Tibial nerve (tissue), 4 donors: ENCODE measurements around the gene SPECC1. TPM values are rescaled to one million over a fixed set of nuclear protein-coding genes. Genes with fewer than 3 reads are reported as not detected.
A peak's percentile ranks its signal among the peaks of the same experiment; 100 is the strongest.

Source experiments
- DNase-seq, 2 donors: peaks; one replicate each; pipeline ENCODE4 v3.0.0-alpha.2; 2019; ENCODE audit warnings: low spot score in 2 of 2
- H3K27ac ChIP-seq, 4 donors: fragments of 200-600 bp; sonication (generic) in 3 of 4; one replicate each; pipeline ENCODE4 v1.5.1; 2017 to 2019; ENCODE audit warnings: mild to moderate bottlenecking in 1 of 4
- H3K27me3 ChIP-seq, 2 donors: fragments of 200-600 bp; sonication (generic) in 1 of 2; one replicate each; pipeline versions ENCODE4 v1.5.1 to v1.6.0; 2017 to 2019
- H3K36me3 ChIP-seq, 3 donors: fragments of 200-600 bp; sonication (generic); one replicate each; pipeline ENCODE4 v1.5.1; 2018 to 2019
- H3K4me1 ChIP-seq, 4 donors: fragments of 200-600 bp; sonication (generic) in 3 of 4; one replicate each; pipeline ENCODE4 v1.5.1; 2017 to 2019
- H3K4me3 ChIP-seq, 4 donors: fragments of 200-600 bp; sonication (generic) in 3 of 4; one replicate each; pipeline ENCODE4 v1.5.1; 2017 to 2019; ENCODE audit warnings: mild to moderate bottlenecking in 1 of 4, moderate library complexity in 1 of 4
- H3K9me3 ChIP-seq, 4 donors: fragments of 200-600 bp; sonication (generic) in 3 of 4; one replicate each; pipeline ENCODE4 v1.5.1; 2017 to 2019
- EP300 ChIP-seq, 2 donors: sonication (generic); formaldehyde crosslinking; IDR thresholded peaks; one replicate each; pipeline ENCODE4 v1.6.1; 2017; ENCODE audit warnings: antibody characterized with exemption in 2 of 2, mild to moderate bottlenecking in 1 of 2
- POLR2A ChIP-seq, 2 donors: fragments of 450-650 bp; IDR thresholded peaks; one replicate each; pipeline ENCODE4 v1.6.1; 2017; ENCODE audit warnings: antibody characterized with exemption in 2 of 2, mild to moderate bottlenecking in 2 of 2, moderate library complexity in 2 of 2
- WGBS, 2 donors: methylation state at CpG; one replicate each; pipeline ENCODE4 v1.1.5; 2018; 5-methylcytosine and 5-hydroxymethylcytosine counted together
- total RNA-seq, 4 donors: library from RNA; depleted of rRNA; stranded (reverse); fragments of >200 nt; gene quantifications; one replicate each; pipeline ENCODE4 v1.1.0, GENCODE V29; 2016
- TF ChIP-seq, protein P1 (sequence below), 5 experiments: fragments of 200-600 bp in 3 of 5; fragments of 450-650 bp in 2 of 5; sonication (generic) in 3 of 5; IDR thresholded peaks; one replicate each; pipeline ENCODE4 v1.5.1; 2016 to 2019; ENCODE audit warnings: antibody characterized with exemption in 5 of 5, mild to moderate bottlenecking in 3 of 5, moderate library complexity in 2 of 5

Gene SPECC1
- total RNA-seq, 4 donors from 2014 or later: 63.2 to 139 (median 98.1) TPM

DNA sequence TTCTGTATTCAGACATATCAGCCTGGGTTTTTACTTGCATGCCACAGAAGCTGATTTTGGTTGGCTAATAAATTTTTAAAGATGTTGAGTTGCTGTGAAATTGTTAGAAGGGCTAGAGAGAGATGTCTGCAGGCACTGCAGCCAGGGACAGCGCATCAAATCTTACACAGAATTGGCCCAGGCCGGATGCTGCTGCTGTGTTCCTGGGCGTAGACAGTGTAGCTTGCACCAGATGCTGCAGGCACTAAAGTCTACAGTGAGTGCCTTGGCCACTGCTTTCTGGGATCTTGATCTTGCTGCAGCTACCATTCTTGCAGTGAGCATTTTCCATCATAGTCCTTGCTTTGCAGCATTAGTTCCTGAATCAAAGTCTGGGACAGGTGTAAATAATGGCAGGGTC lies 169.9 kb downstream of the SPECC1 start:
- DNase-seq: no peak
- no peak overlapping the region for H3K27ac ChIP-seq
- peaks cover 0 to 9% (median 0%) of the 10 kb centered on the region in 4 donors for H3K4me1 ChIP-seq
- H3K4me3 ChIP-seq: no peak overlapping the region
- no peaks in the 10 kb centered on the region for H3K9me3 ChIP-seq
- TF ChIP-seq, protein P1, sequence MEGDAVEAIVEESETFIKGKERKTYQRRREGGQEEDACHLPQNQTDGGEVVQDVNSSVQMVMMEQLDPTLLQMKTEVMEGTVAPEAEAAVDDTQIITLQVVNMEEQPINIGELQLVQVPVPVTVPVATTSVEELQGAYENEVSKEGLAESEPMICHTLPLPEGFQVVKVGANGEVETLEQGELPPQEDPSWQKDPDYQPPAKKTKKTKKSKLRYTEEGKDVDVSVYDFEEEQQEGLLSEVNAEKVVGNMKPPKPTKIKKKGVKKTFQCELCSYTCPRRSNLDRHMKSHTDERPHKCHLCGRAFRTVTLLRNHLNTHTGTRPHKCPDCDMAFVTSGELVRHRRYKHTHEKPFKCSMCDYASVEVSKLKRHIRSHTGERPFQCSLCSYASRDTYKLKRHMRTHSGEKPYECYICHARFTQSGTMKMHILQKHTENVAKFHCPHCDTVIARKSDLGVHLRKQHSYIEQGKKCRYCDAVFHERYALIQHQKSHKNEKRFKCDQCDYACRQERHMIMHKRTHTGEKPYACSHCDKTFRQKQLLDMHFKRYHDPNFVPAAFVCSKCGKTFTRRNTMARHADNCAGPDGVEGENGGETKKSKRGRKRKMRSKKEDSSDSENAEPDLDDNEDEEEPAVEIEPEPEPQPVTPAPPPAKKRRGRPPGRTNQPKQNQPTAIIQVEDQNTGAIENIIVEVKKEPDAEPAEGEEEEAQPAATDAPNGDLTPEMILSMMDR (IDR thresholded peaks at IDR 0.05): no peak
- no peak for TF ChIP-seq EP300 (IDR thresholded peaks at IDR 0.05)
- TF ChIP-seq POLR2A (IDR thresholded peaks at IDR 0.05): no peak
- WGBS, 2 donors: 77 to 90% methylated on average over 3 of the region's 3 CpGs
- no peaks in the 10 kb centered on the region for H3K36me3 ChIP-seq
- H3K27me3 ChIP-seq: no peaks in the 10 kb centered on the region

DNA sequence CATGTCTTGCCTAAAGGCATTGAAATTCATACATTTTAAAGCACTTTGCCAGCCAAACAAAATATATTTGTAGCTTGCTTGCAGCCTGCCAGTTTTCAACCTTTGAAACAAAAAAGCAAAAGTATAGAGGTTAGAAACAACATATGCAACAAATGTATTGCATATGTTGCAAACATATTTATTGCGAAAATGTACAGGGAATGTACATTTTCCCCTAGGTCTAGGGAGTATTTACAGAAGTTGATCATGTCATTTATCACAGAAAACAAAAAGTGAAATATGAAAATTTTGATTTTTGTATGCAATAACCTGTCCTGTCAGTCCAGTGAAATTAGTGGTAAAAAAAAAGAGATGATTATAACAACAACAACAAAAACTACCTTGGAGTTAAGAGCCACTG lies 171.5 kb downstream of the SPECC1 start:
- no peaks in the 10 kb centered on the region for H3K36me3 ChIP-seq
- WGBS, 2 donors: 93 to 97% methylated on average over 1 of the region's 1 CpG
- TF ChIP-seq EP300 (IDR thresholded peaks at IDR 0.05) (no peak), POLR2A (IDR thresholded peaks at IDR 0.05) (no peak)
- TF ChIP-seq, protein P1 (IDR thresholded peaks at IDR 0.05): no peak
- no peaks in the 10 kb centered on the region for H3K27me3 ChIP-seq
- H3K4me1 ChIP-seq: peaks cover 0 to 13% (median 3%) of the 10 kb centered on the region in 4 donors
- H3K4me3 ChIP-seq: no peak overlapping the region
- H3K27ac ChIP-seq: no peak overlapping the region
- DNase-seq: no peak
- no peaks in the 10 kb centered on the region for H3K9me3 ChIP-seq

DNA sequence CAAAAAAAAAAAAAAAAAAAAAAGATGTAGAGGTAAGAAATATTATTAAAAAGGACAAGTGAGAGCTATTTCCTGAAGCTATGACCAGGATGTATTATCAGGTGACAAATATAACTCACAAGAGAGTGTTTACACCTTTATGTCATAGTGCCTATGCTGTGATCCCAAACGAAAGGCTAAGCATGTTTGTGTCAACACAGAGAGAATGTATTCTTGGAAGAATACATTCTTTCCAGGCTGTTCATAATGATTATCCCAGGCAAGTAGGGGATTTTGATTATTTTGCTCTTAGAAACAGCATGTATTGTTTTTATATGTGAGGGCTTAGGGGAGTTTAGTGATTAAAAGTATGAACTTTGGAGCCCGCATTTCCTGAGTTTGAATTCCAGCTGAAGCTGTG lies 175.0 kb downstream of the SPECC1 start:
- DNase-seq: no peak
- Histone ChIP-seq H3K27ac (peak overlapping the region in 1 of 4 donors; percentile 20), H3K4me3 (no peak overlapping the region), H3K9me3 (no peaks in the 10 kb centered on the region), H3K4me1 (peaks cover 0 to 40% (median 13%) of the 10 kb centered on the region in 4 donors), H3K36me3 (no peaks in the 10 kb centered on the region), H3K27me3 (no peaks in the 10 kb centered on the region)
- WGBS, 2 donors: 53 to 54% methylated on average over 2 of the region's 2 CpGs
- TF ChIP-seq, protein P1 (IDR thresholded peaks at IDR 0.05): no peak
- TF ChIP-seq EP300 (IDR thresholded peaks at IDR 0.05): no peak
- TF ChIP-seq POLR2A (IDR thresholded peaks at IDR 0.05): no peak

DNA sequence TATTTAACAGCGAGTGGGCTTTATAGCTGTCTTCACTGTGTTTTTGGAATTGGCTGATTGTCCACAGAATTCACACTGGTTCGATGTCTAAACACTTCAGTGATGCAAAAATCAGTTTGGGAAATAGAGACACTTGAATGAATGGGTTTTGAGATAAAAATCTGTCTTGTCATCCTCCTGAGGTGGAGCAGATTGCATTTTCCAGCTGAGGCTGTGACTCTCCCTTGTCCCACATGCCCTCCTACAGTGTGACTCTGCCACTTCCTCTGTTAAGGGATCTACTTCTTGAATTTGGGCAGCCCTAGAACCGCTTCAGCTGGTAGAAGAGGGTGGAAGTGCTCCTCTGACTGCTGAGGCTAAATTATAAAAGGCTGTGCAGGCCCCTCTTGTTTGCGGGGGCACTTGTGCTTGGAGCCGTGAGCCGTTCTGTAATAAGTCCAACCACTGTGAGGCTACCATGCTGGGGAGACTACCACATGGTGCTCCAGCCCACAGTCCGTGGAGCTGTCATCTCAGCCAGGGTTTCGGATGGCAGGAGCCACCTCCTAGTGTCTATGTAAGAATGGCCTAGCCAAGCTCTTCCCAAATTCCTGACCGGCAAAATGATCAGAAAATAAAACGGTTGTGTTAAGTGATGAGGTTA lies 175.9 kb downstream of the SPECC1 start:
- H3K36me3 ChIP-seq: no peaks in the 10 kb centered on the region
- peaks cover 0 to 49% (median 14%) of the 10 kb centered on the region in 4 donors for H3K4me1 ChIP-seq
- no peaks in the 10 kb centered on the region for H3K9me3 ChIP-seq
- 72 to 82% methylated on average over 7 to 10 of the region's 10 CpGs for WGBS, 2 donors
- H3K4me3 ChIP-seq: no peak overlapping the region
- H3K27me3 ChIP-seq: no peaks in the 10 kb centered on the region
- no peak for DNase-seq
- peak overlapping the region in 1 of 4 donors; percentile 20 for H3K27ac ChIP-seq
- TF ChIP-seq, protein P1 (IDR thresholded peaks at IDR 0.05): no peak
- TF ChIP-seq POLR2A (IDR thresholded peaks at IDR 0.05): no peak
- no peak for TF ChIP-seq EP300 (IDR thresholded peaks at IDR 0.05)

DNA sequence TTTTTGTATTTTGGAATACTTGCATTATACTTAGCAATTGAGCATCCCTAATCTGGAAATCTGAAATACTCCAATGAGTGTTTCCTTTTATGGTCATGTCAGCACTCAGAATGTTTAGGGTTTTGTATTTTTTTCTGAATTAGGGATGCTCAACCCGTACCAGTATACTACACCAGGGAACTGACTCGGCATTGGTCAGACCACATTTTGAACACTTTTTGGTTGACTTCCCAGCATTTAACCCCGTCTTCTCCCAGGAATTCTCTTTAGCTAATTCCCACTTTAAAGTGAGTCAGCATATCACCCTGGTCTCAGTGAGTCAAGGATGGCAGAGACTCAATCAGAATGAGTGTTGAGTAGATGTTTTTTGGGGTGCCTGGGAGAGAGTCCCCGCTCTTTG lies 177.9 kb downstream of the SPECC1 start:
- H3K4me3 ChIP-seq: no peak overlapping the region
- no peaks in the 10 kb centered on the region for H3K36me3 ChIP-seq
- H3K4me1 ChIP-seq: peaks cover 0 to 69% (median 22%) of the 10 kb centered on the region in 4 donors
- WGBS, 2 donors: 46 to 47% methylated on average over 4 of the region's 4 CpGs
- TF ChIP-seq POLR2A (IDR thresholded peaks at IDR 0.05): no peak
- no peak for TF ChIP-seq EP300 (IDR thresholded peaks at IDR 0.05)
- TF ChIP-seq, protein P1 (IDR thresholded peaks at IDR 0.05): no peak
- DNase-seq: no peak
- no peaks in the 10 kb centered on the region for H3K9me3 ChIP-seq
- H3K27me3 ChIP-seq: no peaks in the 10 kb centered on the region
- peak overlapping the region in 1 of 4 donors; percentile 84 for H3K27ac ChIP-seq
